GM18499 (cell line): Measurements from ENCODE around the gene RCN2.
"Not testable (repeated sequence)": the region's sequence is repeated elsewhere in the genome, so short reads cannot be mapped to it uniquely, and the experiment has no call there.

ENCODE experiments used
- ATAC-seq: cut with Tn5 transposase; IDR thresholded peaks from one replicate; pipeline ENCODE4 v1.9.1; 2021; ENCODE audit warnings: moderate number of reproducible peaks; ENCODE audit not compliant: insufficient read depth, unreplicated experiment

The RCN2 gene, protein sequence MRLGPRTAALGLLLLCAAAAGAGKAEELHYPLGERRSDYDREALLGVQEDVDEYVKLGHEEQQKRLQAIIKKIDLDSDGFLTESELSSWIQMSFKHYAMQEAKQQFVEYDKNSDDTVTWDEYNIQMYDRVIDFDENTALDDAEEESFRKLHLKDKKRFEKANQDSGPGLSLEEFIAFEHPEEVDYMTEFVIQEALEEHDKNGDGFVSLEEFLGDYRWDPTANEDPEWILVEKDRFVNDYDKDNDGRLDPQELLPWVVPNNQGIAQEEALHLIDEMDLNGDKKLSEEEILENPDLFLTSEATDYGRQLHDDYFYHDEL

GRCh38 chr15:76931397-76932134 is at the start of gene RCN2:
Gene RCN2, plus strand, starts transcription at chr15:76931749. Its CDS starts 93 bp downstream, at chr15:76931842.
- ATAC-seq, result peak; percentile 92

GRCh38 chr15:76885212-76885611 is 46.3 kb upstream of the RCN2 start:
- ATAC-seq, result no peak

- not testable (repeated sequence) for ATAC-seq
These were observed 44.0 kb upstream of the RCN2 start for GRCh38 chr15:76887280-76888141.

GRCh38 chr15:76892836-76893235 is 38.7 kb upstream of the RCN2 start:
- not testable (repeated sequence) for ATAC-seq

GRCh38 chr15:76894174-76894573 is 37.4 kb upstream of the RCN2 start:
- ATAC-seq, result no peak

DNA sequence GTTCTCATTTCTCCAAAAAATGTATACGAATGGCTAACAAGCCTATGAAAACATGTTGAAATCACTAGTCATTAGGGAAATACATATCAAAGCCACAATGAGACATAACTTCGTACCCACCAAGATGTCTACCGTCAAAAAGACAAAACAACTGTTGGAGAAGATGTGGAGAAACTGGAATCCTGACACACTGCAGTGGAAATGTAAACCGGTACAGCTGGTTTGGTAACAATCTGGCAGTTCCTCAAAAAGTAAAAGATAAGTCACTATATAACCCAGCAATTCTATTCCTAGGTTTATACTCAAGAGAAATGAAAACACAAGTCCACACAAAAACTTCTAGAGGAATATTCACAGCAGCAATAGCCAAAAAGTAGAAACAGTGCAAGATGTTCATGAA is 33.4 kb upstream of the RCN2 start:
- ATAC-seq, result no peak

DNA sequence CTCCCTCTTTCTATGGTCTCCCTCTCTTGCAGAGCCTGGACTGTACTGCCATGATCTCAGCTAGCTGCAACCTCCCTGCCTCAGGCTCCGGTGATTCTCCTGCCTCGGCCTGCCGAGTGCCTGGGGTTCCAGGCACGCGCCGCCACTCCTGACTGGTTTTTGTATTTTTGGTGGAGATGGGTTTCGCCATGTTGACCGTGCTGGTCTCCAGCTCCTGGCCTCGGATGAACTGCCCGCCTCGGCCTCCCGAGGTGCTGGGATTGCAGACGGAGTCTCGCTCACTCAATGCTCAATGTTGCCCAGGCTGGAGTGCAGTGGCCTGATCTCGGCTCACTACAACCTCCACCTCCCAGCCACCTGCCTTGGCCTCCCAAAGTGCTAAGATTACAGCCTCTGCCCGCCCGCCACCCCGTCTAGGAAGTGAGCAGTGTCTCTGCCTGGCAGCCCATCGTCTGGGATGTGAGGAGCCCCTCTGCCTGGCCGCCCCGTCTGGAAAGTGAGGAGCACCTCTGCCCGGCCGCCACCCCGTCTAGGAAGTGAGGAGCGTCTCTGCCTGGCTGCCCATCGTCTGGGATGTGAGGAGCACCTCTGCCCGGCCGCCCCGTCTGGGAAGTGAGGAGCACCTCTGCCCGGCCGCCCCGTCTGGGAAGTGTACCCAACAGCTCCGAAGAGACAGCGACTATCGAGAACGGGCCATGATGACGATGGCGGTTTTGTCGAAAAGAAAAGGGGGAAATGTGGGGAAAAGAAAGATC is 32.2 kb upstream of the RCN2 start:
- ATAC-seq, result not testable (repeated sequence)

GRCh38 chr15:76899931-76900310 is 31.6 kb upstream of the RCN2 start:
- not testable (repeated sequence) for ATAC-seq

DNA sequence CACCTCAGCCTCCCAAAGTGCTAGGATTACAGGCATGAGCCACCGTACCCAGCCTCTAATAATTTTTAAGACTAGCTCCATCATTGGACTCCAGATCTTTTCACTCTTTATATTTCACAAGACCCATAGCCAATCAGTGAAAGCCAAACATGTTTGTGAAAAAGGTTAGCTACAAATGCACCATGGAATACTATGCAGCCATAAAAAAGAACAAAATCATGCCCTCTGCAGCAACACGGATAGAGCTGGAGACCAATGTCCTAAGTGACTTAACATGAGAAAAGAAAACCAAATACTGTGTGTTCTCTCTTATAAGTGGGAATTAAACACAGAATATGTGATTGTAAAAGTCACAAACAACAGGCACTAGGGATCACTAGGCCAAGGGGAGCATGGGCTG is 29.6 kb upstream of the RCN2 start:
- no peak for ATAC-seq

GRCh38 chr15:76903251-76903681 is 28.3 kb upstream of the RCN2 start:
- ATAC-seq, result no peak

- no peak for ATAC-seq
These were observed 27.0 kb upstream of the RCN2 start for GRCh38 chr15:76904461-76905012.

DNA sequence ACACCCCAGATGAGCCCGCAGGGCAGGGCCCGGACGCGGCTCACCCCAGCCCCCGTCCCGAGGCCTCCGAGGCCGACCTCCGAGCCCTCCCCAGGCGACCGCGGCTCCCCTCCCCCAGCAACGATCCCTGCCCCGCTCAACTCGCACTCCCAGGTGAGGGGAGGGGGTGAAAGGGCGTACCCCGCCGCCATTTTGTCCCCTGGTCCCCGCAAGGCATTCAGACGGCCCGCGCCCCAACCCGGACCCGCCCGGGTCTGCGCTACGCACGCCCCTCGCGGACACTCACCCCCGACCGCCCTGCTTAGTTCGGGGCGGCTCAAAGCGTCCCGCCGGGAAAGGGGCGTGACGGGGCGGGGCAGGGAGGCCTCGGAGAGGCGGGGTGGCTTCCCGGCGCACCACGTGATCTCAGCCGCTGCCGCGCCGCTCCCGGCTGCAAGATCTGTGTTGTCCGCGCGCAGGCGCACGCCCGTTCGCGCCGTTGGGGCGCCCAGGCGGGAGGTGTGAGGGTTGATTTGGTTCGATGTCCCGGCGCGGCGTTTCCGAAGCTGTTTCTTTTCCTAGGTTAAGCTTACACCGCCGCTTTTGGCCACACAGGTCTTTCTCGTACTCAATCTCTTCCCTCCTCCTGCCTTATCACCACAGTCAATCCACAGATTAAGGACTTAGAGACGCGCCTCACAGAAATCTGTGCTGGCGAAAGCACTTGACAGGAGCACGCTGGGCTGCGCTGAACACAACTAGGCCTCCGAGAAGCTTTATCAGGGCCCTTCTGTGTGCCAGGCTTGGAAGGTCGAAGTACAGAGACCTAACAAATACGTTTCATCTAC is 26.3 kb upstream of the RCN2 start, which contains the start of gene SCAPER:
TSS of gene SCAPER (minus strand) at position 328 of the 827 bp plus-strand sequence. CDS start 21,523 bp downstream, outside the sequence.
- ATAC-seq, result no peak

GRCh38 chr15:76905855-76906254 is 25.7 kb upstream of the RCN2 start:
- no peak for ATAC-seq

- ATAC-seq, result no peak
These were observed 19.1 kb upstream of the RCN2 start for GRCh38 chr15:76912430-76912829.

GRCh38 chr15:76913737-76914136 is 17.8 kb upstream of the RCN2 start:
- no peak for ATAC-seq

- no peak for ATAC-seq
These were observed 15.2 kb upstream of the RCN2 start for GRCh38 chr15:76916369-76916768.

DNA sequence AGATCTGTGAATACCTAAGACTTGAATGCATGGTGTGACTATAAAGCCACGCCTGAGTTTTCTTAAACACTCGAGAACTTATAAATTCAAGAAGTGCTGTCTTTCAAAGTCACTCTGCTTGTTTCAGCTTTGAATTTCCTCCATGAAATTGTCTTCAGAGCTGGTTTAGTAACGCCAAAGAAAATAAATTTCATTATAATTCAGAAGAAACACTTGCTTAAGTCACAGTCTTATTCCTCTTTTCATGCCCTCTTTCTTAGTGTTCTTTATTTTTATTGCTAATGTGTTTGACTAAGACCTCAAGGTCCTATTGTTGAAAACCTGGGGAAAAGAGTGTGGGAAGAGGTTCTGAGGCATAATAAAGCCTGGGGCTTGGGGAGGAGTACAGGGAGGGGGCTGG is 3.3 kb upstream of the RCN2 start:
- ATAC-seq, result no peak

GRCh38 chr15:76929011-76929760 is 2.4 kb upstream of the RCN2 start:
- no peak for ATAC-seq
